Heart left ventricle (tissue), 13 donors: ENCODE results near the gene DZIP1.

Source experiments
- CTCF ChIP-seq, 12 donors: fragments of 200-600 bp; sonication (generic) in 4 of 12; IDR thresholded peaks; one replicate each; pipeline versions ENCODE4 v1.5.0 to v1.8.0; 2018 to 2022; ENCODE audit warnings: antibody characterized with exemption in 12 of 12, mild to moderate bottlenecking in 5 of 12
- POLR2A ChIP-seq, 2 donors: fragments of 450-650 bp; IDR thresholded peaks; one replicate each; pipeline ENCODE4 v1.6.1; 2017; ENCODE audit warnings: antibody characterized with exemption in 2 of 2, mild to moderate bottlenecking in 2 of 2, moderate library complexity in 2 of 2
- donor health status: ischemic (EF 13 %, LVEDD 7.1; RV severe dilation, severe dysfunction).
- donor health status: DM: no; HTN: yes; CAD: no.
- donor health status: DM: no; HTN: no; CAD: no.
- donor health status: ischemic (EF 25% LVEDD 6.9; RV normal size, moderate dysfunction).
- donor health status: ischemic (EF 25% LVEDD 5.7; RV mildly dilated, moderate dysfunction).
- donor health status: ischemic (EF 35%, LVEDD 5.7; RV mildly dilated, moderate dysfunction).
- donor health status: nonischemic (EF 11% LVEDD 7.7; RV severe dilation, severe dysfunction).
- donor health status: DM: yes; HTN: yes; CAD: no.
- donor health status: PGD.
- donor health status: ischemic (EF 29% LVEDD 5.4; RV normal size, mild dysfunction).
- donor health status: nonischemic (EF 23%, LVEDD 6.1; RV moderate dilation, normal function).

DNA sequence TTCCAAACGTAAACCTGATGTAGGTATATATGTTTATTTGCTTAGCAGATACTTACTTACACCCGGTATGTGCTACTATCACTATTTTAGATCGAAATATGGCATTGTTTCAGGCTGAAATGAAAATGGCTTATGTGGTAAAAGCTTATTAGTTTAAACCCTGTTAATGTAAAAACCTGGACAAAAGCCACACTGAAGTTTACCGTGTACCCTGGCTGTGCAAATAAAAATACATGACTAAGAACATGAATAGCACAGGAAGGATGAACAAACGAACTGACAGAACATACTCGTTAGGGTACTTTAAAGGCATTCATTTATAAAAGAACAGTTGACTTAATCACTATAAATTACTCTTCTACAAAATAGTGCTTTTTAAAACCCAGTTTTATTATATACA, 85.4 kb downstream of the DZIP1 start:
- TF ChIP-seq CTCF (IDR thresholded peaks at IDR 0.05) = no peak
- TF ChIP-seq POLR2A (IDR thresholded peaks at IDR 0.05) = no peak
